Activated naive CD4-positive, alpha-beta T cell treated with anti-CD3 and anti-CD28 coated beads, Interleukin-2, amount 50 U/mL, for 24 hours (primary cell): ENCODE results near the gene MMP3.

Experiments used
- H3K27ac Mint-ChIP-seq: one replicate; pipeline ENCODE4 v1.8.0; 2021; ENCODE audit warnings: mild to moderate bottlenecking, mixed read lengths
- H3K27me3 Mint-ChIP-seq: one replicate; pipeline ENCODE4 v1.8.0; 2021; ENCODE audit warnings: mixed read lengths
- H3K36me3 Mint-ChIP-seq: one replicate; pipeline ENCODE4 v1.8.0; 2021; ENCODE audit warnings: mixed read lengths
- H3K4me1 Mint-ChIP-seq: one replicate; pipeline ENCODE4 v1.8.0; 2021; ENCODE audit warnings: mixed read lengths
- H3K4me3 Mint-ChIP-seq: one replicate; pipeline ENCODE4 v1.8.0; 2021; ENCODE audit warnings: mild to moderate bottlenecking, mixed read lengths
- H3K9me3 Mint-ChIP-seq: one replicate; pipeline ENCODE4 v1.8.0; 2021; ENCODE audit warnings: mixed read lengths

The MMP3 gene

DNA sequence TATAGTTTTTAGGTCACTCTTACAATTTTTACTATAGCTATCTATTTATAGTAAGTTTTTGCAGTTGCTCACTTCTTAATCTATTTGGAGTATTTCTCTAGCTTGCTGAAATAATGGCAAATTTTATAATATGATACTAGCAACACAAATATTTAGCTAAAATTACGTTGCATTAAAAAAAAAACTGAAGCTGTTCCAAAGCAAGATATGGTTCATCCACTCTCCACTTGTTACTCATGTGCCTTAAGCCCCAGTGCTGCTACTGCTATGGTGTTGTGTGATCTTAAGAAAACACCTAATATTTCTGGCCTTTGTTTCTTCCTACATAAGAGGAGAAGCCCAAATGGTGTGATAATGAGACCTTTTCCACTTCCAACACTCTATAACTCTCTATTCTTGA, 479 bp downstream of the MMP3 start:
- Mint-ChIP-seq H3K4me3 (no peak overlapping the region), H3K4me1 (no peaks in the 10 kb centered on the region), H3K9me3 (no peaks in the 10 kb centered on the region), H3K27ac (no peak overlapping the region), H3K27me3 (peaks cover 3% of the 10 kb centered on the region), H3K36me3 (no peaks in the 10 kb centered on the region)

GRCh38 chr11:102840018-102840417, 3.4 kb downstream of the MMP3 start:
- H3K9me3 Mint-ChIP-seq: no peaks in the 10 kb centered on the region
- H3K27ac Mint-ChIP-seq: no peak overlapping the region
- H3K27me3 Mint-ChIP-seq: no peaks in the 10 kb centered on the region
- no peaks in the 10 kb centered on the region for H3K36me3 Mint-ChIP-seq
- H3K4me1 Mint-ChIP-seq: no peaks in the 10 kb centered on the region
- H3K4me3 Mint-ChIP-seq: no peak overlapping the region

- no peak overlapping the region for H3K4me3 Mint-ChIP-seq
- no peak overlapping the region for H3K27ac Mint-ChIP-seq
- no peaks in the 10 kb centered on the region for H3K27me3 Mint-ChIP-seq
- no peaks in the 10 kb centered on the region for H3K36me3 Mint-ChIP-seq
- H3K9me3 Mint-ChIP-seq: no peaks in the 10 kb centered on the region
- no peaks in the 10 kb centered on the region for H3K4me1 Mint-ChIP-seq
Observed at GRCh38 chr11:102837646-102838045, 5.8 kb downstream of the MMP3 start.

DNA sequence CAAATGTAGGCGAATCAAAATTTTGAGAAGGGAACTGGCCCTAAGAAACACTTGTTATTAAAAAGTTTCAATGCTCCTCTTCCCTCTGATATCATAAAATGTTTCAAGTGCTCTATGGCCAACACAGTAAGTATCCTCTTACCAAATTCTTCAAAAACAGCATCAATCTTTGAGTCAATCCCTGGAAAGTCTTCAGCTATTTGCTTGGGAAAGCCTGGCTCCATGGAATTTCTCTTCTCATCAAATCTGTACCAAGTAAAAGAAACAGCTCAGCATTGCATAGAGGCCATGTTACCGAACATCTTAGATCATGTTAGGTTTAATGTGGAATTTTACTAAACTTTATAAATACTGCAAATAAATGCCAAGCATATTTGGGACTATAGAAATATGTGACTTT, 6.3 kb downstream of the MMP3 start:
- H3K36me3 Mint-ChIP-seq: no peaks in the 10 kb centered on the region
- peaks cover 3% of the 10 kb centered on the region for H3K27me3 Mint-ChIP-seq
- no peaks in the 10 kb centered on the region for H3K4me1 Mint-ChIP-seq
- H3K4me3 Mint-ChIP-seq: no peak overlapping the region
- H3K27ac Mint-ChIP-seq: no peak overlapping the region
- no peaks in the 10 kb centered on the region for H3K9me3 Mint-ChIP-seq

DNA sequence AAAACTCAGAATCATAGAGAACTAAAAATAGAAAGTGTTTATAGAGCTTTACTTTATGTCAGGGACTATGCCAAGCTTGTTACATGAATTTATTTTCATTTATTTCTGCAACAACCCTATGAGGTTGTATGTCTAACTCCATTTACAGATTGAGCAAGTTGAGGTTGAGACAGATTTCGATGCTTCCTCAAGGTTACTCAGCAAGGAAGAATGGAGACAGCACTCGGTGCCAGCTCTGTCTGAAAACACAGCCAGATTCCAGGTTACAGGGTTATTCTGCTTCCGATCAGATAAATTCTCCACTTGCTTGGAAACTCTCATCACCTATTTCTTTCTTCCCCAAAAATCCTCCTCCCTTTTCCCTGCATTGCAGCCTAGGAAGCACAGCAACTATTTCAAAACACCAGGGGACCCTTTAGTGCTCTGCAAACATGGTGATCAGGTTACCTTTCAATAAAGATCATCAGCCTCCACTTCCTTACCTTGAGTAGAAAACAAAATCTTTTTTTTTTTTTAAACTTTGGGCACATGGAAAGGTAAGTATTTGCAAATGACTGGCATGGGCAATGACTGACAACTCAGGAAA, 7.0 kb downstream of the MMP3 start:
- H3K36me3 Mint-ChIP-seq: no peaks in the 10 kb centered on the region
- H3K27ac Mint-ChIP-seq: no peak overlapping the region
- peaks cover 6% of the 10 kb centered on the region for H3K27me3 Mint-ChIP-seq
- no peak overlapping the region for H3K4me3 Mint-ChIP-seq
- H3K9me3 Mint-ChIP-seq: no peaks in the 10 kb centered on the region
- H3K4me1 Mint-ChIP-seq: no peaks in the 10 kb centered on the region

GRCh38 chr11:102833731-102834130, 9.7 kb downstream of the MMP3 start:
- no peak overlapping the region for H3K27ac Mint-ChIP-seq
- no peaks in the 10 kb centered on the region for H3K36me3 Mint-ChIP-seq
- no peak overlapping the region for H3K4me3 Mint-ChIP-seq
- H3K9me3 Mint-ChIP-seq: no peaks in the 10 kb centered on the region
- H3K4me1 Mint-ChIP-seq: no peaks in the 10 kb centered on the region
- peaks cover 16% of the 10 kb centered on the region for H3K27me3 Mint-ChIP-seq

- no peak overlapping the region for H3K27ac Mint-ChIP-seq
- no peaks in the 10 kb centered on the region for H3K9me3 Mint-ChIP-seq
- H3K4me3 Mint-ChIP-seq: no peak overlapping the region
- H3K4me1 Mint-ChIP-seq: no peaks in the 10 kb centered on the region
- H3K27me3 Mint-ChIP-seq: peaks cover 16% of the 10 kb centered on the region
- no peaks in the 10 kb centered on the region for H3K36me3 Mint-ChIP-seq
Observed at GRCh38 chr11:102832612-102833011, 10.8 kb downstream of the MMP3 start.

GRCh38 chr11:102831489-102832440, 11.6 kb downstream of the MMP3 start:
- H3K9me3 Mint-ChIP-seq: no peaks in the 10 kb centered on the region
- no peaks in the 10 kb centered on the region for H3K4me1 Mint-ChIP-seq
- no peak overlapping the region for H3K27ac Mint-ChIP-seq
- no peaks in the 10 kb centered on the region for H3K36me3 Mint-ChIP-seq
- H3K4me3 Mint-ChIP-seq: no peak overlapping the region
- peaks cover 22% of the 10 kb centered on the region for H3K27me3 Mint-ChIP-seq

DNA sequence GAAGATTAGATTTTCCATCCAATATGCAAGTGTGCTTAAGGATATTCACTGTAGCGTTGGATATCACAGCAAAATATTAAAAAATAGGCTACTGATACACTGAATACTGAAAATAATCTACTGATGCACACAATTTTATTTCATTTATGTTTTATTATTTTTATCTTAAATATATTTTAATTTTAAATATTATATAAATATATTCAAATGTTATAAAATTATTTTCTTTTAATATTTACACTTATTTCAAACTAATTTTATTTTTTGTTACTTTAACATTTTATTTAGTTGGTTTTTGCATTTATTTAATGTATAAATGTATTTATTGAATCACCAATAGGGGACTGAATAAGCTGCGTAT, 12.3 kb downstream of the MMP3 start:
- Mint-ChIP-seq H3K4me1 (no peaks in the 10 kb centered on the region), H3K27me3 (peaks cover 25% of the 10 kb centered on the region), H3K27ac (no peak overlapping the region), H3K4me3 (no peak overlapping the region), H3K9me3 (no peaks in the 10 kb centered on the region), H3K36me3 (no peaks in the 10 kb centered on the region)

DNA sequence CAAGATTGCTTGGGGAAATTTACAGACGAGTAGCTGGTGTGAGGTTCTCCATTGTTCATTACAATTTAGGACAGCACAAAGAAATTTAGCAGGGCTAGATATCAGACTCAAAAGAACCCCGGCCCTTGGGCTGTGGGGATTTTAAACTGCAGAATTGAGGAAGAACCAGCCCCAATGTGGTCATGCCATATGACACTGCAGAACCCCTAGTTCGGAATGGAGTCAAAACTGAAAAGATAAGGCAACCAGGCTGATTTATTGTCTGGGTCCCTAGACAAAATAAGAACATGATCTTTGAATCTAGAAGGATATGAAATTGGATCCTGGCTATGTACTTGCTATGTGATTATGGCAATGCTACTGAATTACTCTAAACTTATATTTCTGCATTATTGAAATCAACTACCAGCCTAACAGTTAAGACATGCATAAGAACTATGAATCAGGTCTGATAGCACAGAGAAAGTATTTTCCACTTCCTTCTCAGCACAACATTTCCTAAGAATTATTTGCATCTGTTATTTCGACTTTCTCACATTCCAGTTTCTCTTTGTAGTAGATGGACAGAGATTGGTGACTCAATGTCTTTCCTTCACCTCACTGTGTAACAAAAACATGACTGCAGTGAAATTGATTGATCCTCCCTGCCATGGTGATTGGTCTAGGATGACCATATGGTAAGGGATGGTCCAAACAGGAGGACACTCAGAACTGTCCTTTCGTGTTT, 13.2 kb downstream of the MMP3 start:
- Mint-ChIP-seq H3K4me3 (no peak overlapping the region), H3K27me3 (peaks cover 25% of the 10 kb centered on the region), H3K4me1 (no peaks in the 10 kb centered on the region), H3K27ac (no peak overlapping the region), H3K36me3 (no peaks in the 10 kb centered on the region), H3K9me3 (no peaks in the 10 kb centered on the region)

DNA sequence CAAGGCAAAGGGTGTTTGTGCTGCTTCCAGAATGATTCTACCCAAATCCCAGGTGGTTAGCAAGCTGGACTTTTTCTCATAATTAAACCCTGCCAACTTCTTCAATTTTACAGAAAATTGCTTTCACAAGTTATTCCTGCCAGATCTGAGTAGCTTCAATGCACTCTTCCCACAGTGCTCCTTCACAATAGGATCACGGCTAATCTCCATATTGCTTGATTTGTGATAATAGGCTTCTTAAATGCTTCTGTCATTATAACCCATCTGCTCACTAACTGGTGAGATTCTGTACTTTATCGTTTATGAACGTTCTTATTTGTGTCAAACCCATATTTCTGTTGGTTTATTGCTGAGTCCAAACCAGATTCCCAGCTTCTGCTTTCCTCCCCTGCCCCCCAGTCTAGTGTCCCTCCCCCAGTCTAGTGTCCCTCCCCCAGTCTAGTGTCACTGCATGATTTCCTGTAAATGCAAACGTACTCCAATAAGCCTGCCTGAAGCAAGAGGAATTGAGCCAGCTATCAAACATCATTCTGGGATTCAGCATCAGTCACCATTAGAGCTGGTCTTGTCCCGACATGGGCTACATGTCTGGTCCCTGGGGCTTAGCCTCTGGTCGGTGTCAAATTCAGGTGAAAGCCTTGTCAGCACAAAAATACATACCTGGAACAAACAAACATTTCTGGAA, 14.0 kb downstream of the MMP3 start:
- no peak overlapping the region for H3K4me3 Mint-ChIP-seq
- no peaks in the 10 kb centered on the region for H3K4me1 Mint-ChIP-seq
- H3K27ac Mint-ChIP-seq: no peak overlapping the region
- no peaks in the 10 kb centered on the region for H3K9me3 Mint-ChIP-seq
- peaks cover 25% of the 10 kb centered on the region for H3K27me3 Mint-ChIP-seq
- no peaks in the 10 kb centered on the region for H3K36me3 Mint-ChIP-seq

GRCh38 chr11:102824556-102824955, 18.9 kb downstream of the MMP3 start:
- no peaks in the 10 kb centered on the region for H3K4me1 Mint-ChIP-seq
- H3K9me3 Mint-ChIP-seq: no peaks in the 10 kb centered on the region
- H3K27me3 Mint-ChIP-seq: peaks cover 14% of the 10 kb centered on the region
- H3K36me3 Mint-ChIP-seq: no peaks in the 10 kb centered on the region
- no peak overlapping the region for H3K27ac Mint-ChIP-seq
- H3K4me3 Mint-ChIP-seq: no peak overlapping the region

- Mint-ChIP-seq H3K27me3 (peaks cover 1% of the 10 kb centered on the region), H3K4me3 (no peak overlapping the region), H3K9me3 (peaks cover 12% of the 10 kb centered on the region), H3K36me3 (no peaks in the 10 kb centered on the region), H3K4me1 (no peaks in the 10 kb centered on the region), H3K27ac (no peak overlapping the region)
Observed at GRCh38 chr11:102819491-102819890, 23.9 kb downstream of the MMP3 start.

DNA sequence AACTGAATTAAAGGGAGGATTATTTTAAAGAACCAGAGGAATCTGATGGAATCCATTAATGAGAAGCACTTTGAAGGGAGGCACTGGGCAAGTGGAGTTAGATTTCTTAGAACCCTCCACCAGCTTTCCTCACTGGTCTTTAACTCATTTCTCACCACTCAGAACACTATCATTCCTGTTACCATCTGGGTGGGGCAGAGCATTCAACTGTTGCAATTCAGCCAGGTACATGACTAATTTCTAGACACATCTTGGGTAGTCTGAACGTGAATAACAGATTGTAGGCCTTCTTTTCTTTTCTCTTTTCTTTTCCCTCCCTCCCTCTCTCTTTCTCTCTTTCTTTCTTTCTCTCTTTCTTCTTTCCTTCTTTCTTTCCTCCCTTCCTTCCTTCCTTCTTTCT, 29.9 kb downstream of the MMP3 start:
- Mint-ChIP-seq H3K27me3 (peaks cover 2% of the 10 kb centered on the region), H3K4me1 (no peaks in the 10 kb centered on the region), H3K27ac (no peak overlapping the region), H3K36me3 (no peaks in the 10 kb centered on the region), H3K4me3 (no peak overlapping the region), H3K9me3 (peaks cover 10% of the 10 kb centered on the region)

GRCh38 chr11:102812188-102812587, 31.2 kb downstream of the MMP3 start:
- no peak overlapping the region for H3K4me3 Mint-ChIP-seq
- H3K27ac Mint-ChIP-seq: no peak overlapping the region
- no peaks in the 10 kb centered on the region for H3K4me1 Mint-ChIP-seq
- no peaks in the 10 kb centered on the region for H3K36me3 Mint-ChIP-seq
- H3K9me3 Mint-ChIP-seq: peaks cover 7% of the 10 kb centered on the region
- peaks cover 2% of the 10 kb centered on the region for H3K27me3 Mint-ChIP-seq
